HK-2 (cell line): ENCODE results near the gene ARMH2.
"Not testable (repeated sequence)": the region's sequence is repeated elsewhere in the genome, so short reads cannot be mapped to it uniquely, and the experiment has no call there.

Experiments used
- DNase-seq: peaks from one replicate; pipeline ENCODE4 v3.0.0-alpha.2; 2018; ENCODE audit not compliant: unreplicated experiment

The ARMH2 gene

GRCh38 chr6:24818346-24818745, 19.6 kb upstream of the ARMH2 start:
- no peak for DNase-seq

DNA sequence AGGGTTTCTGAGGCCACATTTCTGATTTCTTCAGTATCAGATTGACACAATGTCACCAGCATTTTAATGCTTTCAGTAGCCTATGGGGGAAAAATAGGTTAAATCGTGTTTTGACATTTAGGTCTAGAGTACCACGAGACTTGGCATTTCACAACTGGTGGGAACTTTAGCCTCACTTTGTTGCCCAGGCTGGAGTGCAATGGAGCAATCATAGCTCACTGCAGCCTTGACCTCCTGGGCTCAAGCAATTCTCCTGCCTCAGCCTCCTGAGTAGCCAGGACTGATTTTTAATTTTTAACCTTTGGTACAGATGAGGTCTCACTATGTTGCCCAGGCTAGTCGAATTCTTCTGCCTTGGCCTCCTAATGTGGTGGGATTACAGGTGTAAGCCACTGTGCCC, 11.0 kb upstream of the ARMH2 start:
- no peak for DNase-seq

GRCh38 chr6:24807584-24807983, 8.9 kb upstream of the ARMH2 start:
- no peak for DNase-seq

DNA sequence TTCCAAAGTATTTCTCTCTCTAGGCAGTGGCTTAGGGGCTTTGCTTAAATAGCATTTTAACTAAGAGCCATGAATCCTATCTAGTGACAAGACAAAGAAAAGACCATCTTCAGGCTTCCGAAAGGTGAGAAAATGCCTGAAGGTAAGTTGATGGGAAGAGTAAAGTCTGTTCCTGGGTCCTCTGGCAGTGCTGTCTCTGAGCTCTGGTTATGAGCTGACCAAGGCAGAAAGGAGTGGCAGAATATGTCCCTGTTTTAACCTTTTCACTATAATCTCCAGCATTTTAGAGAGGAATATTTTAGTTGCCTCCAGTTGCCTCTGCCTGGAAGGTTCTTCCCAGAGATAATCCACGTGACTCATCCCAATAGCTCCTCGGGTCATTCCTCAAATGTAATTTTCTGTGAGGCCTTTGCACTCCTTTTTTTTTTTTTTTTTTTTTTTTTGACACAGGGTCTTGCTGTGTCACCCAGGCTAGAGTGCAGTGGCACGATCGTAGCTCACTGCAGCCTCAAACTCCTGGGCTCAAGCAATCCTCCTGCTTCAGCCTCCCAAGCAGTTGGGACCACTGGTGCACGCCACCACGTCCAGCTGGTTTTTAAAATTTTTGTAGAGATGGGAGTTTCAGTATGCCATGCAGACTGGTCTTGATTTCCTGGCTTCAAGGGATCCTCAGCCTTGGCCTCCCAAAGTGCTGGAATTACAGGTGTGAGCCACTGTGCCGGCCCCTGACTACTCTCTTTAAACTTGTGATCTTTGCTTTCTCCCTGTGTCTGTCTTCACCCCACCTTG, 3.7 kb upstream of the ARMH2 start:
- no peak for DNase-seq

- DNase-seq: no peak
These were observed 811 bp upstream of the ARMH2 start for GRCh38 chr6:24799541-24799915.

- DNase-seq: no peak
These were observed 1.0 kb downstream of the ARMH2 start for GRCh38 chr6:24797596-24798216.

DNA sequence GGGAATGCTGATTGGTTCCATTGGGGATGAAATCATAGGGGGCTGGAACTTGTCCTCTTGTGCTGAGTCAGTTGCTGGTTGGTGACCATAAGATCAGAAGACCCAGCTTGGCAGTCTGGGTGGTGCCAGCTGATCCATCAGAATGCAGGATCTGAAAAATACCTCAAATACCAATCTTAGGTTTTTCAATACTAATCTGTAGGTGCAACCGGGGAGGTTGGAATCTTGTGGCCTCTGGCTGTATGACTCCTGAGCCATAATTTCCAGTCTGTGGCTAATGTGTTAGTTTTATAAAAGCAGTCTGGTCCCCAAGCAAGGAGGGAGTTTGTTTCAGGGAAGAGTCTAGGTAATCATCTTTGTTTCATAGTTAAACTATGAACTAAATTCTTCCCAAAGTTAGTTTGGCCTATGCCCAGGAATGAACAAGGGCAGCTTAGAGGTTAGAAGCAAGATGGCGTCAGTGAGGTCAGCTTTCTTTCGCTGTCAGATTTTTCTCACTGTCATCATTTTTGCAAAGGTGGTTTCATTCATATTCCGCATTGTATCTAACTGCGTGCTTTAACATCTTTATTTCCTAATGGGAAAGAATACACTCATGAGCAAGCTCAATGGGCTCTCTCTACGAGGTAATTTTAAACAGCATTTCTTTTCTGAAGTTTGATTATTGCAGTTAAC, 2.0 kb downstream of the ARMH2 start:
- peak; percentile 31 for DNase-seq

DNA sequence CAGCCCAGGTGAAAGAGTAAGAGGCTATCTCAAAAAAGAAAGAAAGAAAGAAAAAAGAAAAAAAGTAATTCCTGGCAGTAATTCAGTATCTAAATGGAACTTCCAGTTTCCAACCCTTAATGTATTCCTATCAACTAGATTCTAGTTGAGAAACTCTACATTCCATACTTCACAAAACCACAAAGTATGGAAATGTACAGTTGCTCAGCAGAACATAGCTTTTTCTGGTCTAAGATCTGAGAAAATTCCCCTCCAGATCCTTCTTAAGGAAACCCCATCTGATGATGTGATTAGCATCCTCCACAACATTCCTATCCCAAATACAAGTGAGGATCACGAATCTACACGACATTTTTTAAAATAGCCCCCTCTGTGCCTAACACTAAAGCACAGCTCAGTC, 3.6 kb downstream of the ARMH2 start:
- DNase-seq: no peak

- DNase-seq: no peak
These were observed 10.6 kb downstream of the ARMH2 start for GRCh38 chr6:24788031-24788665.

DNA sequence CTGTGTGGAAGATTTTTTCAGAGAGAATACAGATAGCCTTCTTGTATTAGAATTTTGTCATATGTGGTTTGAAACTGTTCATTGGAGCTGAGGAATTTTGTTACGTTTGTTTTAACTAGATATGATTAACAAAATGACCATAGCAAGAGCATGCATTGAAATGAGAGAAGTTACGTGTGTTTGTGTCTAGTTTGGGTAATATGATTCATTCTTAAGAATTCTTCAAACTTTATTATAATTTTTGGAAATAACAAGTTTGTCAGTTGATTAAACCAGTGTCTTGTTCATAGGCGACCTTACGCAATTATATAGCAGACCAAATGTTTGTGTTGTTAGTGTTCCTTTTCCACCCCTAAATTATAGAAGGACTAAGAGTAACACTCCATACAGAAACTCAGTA, 18.5 kb downstream of the ARMH2 start:
- no peak for DNase-seq

DNA sequence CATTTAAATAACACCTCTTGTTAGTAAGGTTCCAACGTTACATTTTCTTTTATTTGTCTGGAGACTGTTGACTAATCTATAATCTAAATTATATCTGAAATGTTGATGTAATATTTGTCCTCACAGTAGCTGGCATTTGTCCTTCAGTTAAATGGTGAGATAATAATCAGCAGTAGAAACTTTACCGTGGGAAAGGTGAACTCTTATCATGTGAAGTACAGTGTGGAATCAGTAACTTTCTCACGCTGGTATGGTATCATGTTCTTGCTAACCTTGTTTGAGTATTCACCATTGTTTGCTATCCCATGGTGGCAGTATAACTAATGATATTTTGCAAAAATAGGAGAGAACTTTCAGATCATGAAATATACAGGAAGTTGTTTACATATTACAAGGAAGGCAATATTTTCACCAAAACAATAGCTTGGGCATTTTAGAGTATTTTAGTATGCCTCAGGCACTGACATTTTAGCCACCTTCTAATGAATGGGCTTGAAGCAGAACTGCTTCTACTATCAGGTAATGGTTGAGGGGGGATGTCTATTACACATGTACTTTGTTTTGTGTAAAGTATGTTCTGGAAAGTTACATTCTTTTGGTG, 19.2 kb downstream of the ARMH2 start:
- no peak for DNase-seq

DNA sequence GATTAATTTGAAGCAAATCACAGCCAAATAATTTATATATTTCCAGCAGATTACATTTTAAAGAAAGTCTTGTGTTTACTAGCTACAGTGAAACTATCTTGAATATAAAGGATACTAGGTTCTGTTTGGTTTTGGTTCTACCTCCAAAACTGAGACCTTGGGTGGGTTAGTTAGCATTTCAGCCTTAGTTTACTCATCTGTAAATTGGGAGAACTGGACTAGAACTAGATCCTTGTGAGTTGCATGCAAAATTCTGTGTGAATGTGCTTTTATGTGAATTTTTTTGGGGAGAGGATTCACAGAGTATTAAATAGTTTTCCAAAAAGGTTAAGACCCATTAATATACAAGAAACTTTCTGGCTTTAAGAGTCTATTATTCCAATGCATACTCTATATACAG, 19.8 kb downstream of the ARMH2 start:
- no peak for DNase-seq

DNA sequence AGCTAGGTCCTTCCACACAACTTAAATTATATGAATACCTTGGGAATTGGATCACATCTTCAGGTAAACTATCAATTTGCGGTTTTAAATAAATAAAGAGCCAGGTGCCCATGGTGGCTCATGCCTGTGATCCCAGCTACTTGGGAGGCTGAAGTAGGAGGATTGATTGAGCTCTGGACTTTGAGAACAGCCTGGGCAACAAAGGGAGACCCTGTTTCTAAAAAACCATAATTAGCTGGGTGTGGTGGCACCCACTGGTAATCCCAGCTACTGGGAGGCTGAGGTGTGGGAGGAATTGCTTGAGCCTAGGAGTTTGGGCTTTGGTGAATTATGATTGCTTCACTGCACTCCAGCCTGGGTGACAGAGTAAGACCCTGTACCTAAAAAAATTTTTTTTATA, 20.6 kb downstream of the ARMH2 start:
- DNase-seq: no peak

DNA sequence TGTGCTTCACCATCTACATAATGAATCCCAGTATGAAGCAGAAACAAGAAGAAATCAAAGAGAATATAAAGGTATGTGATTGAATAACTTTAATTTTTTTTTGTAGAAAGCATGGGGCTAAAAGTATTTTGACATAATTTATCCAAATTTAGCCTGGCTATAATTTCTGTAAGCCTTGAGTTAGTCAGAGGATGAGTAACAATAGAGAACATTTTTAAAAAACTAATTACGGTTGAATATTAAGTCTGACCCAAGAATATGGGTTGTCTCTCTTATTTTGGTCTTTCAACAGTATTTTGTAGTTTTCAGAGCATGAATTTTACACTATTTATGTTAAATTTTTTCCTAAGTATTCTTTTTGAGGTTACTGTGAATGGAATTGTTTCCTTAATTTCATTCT, 21.5 kb downstream of the ARMH2 start:
- DNase-seq: no peak

GRCh38 chr6:24775520-24776058, 23.1 kb downstream of the ARMH2 start:
- peak; percentile 23 for DNase-seq

GRCh38 chr6:24774696-24775519, 23.8 kb downstream of the ARMH2 start, which contains the start of gene GMNN:
TSS of gene GMNN (plus strand) at chr6:24774937. CDS start at chr6:24777247, 2,310 bp downstream.
- DNase-seq: peak; percentile 95

DNA sequence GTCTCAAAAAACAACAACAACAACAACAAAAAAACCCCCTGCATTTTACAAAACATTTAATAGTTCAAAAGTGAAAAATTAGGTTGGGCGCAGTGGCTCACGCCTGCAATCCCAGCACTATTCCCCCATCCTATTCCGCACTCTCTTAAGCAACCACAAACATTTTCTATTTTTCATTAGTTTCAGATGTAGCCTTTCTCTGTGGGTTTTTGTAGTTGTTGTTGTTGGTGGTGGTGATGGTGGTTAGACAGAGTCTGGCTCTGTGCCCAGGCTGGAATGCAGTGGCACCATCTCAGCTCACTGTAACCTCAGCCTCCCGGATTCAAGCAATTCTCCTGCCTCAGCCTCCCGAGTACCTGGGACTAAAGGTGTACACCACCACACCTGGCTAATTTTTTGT, 30.4 kb downstream of the ARMH2 start:
- no peak for DNase-seq

DNA sequence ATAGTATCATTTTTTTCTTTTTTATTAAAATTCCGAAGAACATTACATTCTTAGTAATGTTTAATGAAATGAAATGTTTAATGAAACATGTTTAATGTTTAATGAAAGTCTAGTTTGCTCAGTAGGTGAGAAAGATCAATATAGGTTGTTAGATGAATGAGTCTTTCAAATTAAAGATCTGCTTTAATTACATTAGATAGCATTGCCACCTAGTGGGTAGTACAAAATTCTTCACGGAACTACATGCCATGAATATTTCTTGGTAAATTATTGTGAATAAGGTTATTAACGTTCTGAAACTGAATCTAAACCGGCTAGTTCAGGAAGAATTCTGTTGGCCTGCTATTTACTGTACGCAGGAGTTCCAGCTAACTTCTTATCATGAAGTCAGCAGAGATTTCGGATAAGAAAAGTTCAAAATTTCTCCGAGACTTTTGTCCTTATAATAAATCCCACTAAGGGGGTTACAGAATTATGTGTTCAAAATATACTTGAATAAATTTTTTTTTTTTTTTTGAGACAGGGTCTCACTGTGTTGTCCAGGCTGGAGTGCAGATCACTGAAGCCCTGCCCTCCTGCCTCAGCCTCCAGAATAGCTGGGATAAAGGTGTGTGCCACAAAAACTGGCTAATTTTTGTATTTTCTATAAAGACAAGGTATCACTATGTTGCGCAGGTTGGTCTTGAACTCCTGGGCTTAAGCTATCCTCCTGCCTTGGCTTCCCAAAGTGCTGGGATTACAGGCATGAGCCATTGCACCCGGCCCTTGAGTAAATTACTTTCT, 31.8 kb downstream of the ARMH2 start:
- DNase-seq: no peak

DNA sequence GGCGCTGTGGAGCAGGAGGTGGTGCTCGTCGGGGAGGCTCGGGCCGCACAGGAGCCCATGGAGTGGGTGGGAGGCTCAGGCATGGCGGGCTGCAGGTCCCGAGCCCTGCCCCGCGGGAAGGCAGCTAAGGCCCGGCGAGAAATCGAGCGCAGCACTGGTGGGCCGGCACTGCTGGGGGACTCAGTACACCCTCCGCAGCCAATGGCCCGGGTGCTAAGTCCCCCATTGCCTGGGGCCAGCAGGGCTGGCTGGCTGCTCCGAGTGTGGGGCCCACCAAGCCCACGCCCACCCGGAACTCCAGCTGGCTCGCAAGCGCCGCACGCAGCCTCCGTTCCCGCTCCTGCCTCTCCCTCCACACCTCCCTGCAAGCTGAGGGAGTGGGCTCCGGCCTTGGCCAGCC, 32.7 kb downstream of the ARMH2 start:
- DNase-seq: not testable (repeated sequence)
